Pancreas (tissue), 10 donors: ENCODE data around the gene ZDHHC11. TPM values are rescaled to one million over a fixed set of nuclear protein-coding genes. Genes with fewer than 3 reads are reported as not detected.
A peak's percentile ranks its signal among the peaks of the same experiment; 100 is the strongest.

ENCODE experiments used
- ATAC-seq, 4 donors: fragments of 200-7000 bp; cut with Tn5 transposase; one replicate each; pipeline versions ENCODE4 v1.8.0 to v1.9.1; 2020; ENCODE audit warnings: mild to moderate bottlenecking in 4 of 4, moderate library complexity in 4 of 4
- DNase-seq, 6 donors: peaks; one replicate each; pipeline ENCODE4 v3.0.0-alpha.2; 2020
- FAIRE-seq: peaks from 2 replicates; lab custom pipeline; 2012; peaks lifted over from hg19 to GRCh38; lab: Jason Lieb, UNC
- H3K27ac ChIP-seq, 4 donors: fragments of 200-600 bp; sonication (generic); 1 replicate in 3 of 4; 2 replicates in 1 of 4; pipeline versions ENCODE4 v1.5.0 to v1.8.0; 2020
- H3K27me3 ChIP-seq, 4 donors: fragments of 200-600 bp; one replicate each; pipeline ENCODE4 v1.8.0; 2021
- H3K36me3 ChIP-seq, 3 donors: fragments of 200-600 bp; sonication (generic) in 1 of 3; one replicate each; pipeline versions ENCODE4 v1.5.0 to v1.8.0; 2020 to 2021
- H3K4me1 ChIP-seq, 3 donors: fragments of 200-600 bp; one replicate each; pipeline ENCODE4 v1.8.0; 2021
- H3K4me3 ChIP-seq, 4 donors: fragments of 200-600 bp; sonication (generic) in 2 of 4; one replicate each; pipeline versions ENCODE4 v1.5.0 to v1.8.0; 2020 to 2021
- H3K9me3 ChIP-seq, 4 donors: fragments of 200-600 bp; one replicate each; pipeline ENCODE4 v1.8.0; 2021
- WGBS, 2 donors: extraction: QIAGEN DNeasy Blood & Tissue Kit; methylation state at CpG; one replicate each; pipeline ENCODE4 v1.1.7; 2013; 5-methylcytosine and 5-hydroxymethylcytosine counted together
- intact Hi-C, 3 donors: fragments of 100-400 bp; cut with DNase I; formaldehyde crosslinking; loops; one replicate each; pipeline versions ENCODE4 v1.11.1 to v1.14.2; 2022
- polyA plus RNA-seq, 2 donors: library from polyadenylated mRNA; stranded (reverse); fragments of 200-250 nt; gene quantifications; one replicate each; pipeline ENCODE4 v1.2.3, GENCODE V29; 2013
- total RNA-seq, 6 donors: library from RNA; stranded (reverse); fragmentation: NEBNext Ultra II Directional in 4 of 6; extraction: Animal tissue kit (Norgen Biotek cat#: 25700) in 4 of 6; gene quantifications; one replicate each; pipeline versions ENCODE4 v1.2.1 to v1.2.4, GENCODE V29; 2021 to 2023
- TF ChIP-seq, protein P1 (sequence below), 4 donors: fragments of 200-600 bp; sonication (generic) in 3 of 4; IDR thresholded peaks; one replicate each; pipeline versions ENCODE4 v1.5.0 to v1.8.0; 2021; ENCODE audit warnings: antibody characterized with exemption in 4 of 4
- donor health status: healthy with polysubstance abuse.
- donor health status: DM: no; HTN: no; CAD: no; lungs with moderate emphysema.
- donor health status: DM: no; HTN: no; CAD: no.
- donor health status: control.
- donor health status: control.
- donor health status: Bipolar disorder and iron deficiency.
- donor health status: DM: yes; HTN: yes; CAD: no.
- donor health status: DM: no; HTN: no; CAD: no.
- donor health status: DM: no; HTN: no; CAD: no.
- donor health status: DM: yes; HTN: yes; CAD: no.

ZDHHC11 gene
- total and polyA plus RNA-seq, 8 donors, result 3.6 to 18.1 (median 7.8) TPM

DNA sequence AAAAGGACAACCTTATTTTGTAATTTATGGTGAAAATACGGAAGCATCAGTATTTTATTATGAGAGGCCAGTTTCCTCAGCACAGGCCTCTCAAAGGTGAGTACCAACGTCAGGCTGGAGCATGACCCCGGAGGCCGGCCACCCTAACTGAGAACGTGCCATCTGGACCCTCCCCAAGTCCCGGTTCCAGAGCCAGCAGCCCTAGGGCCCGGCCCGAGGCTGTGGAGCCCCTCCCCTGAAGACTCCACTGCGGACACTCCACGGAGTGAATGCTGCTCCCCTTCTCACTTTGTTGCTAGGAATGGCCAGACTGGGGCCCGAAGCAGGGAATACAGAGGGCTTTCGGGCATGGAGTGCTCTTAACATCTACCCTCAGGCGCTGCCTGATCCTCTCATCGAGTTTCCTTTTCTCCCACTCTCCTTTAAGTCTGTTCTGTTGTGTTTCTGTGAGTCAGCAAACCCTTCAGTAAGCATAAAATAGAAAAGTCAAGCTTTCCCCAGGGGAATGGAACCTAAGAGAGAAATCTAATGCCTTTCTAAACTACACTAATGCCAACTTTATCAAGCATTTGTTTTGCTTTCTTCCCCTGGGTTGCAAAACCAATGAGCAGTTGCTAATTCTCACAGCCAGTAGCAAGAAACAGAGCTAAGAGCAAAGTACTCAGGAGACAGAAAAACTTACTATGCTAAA, 37.3 kb upstream of the ZDHHC11 start:
- no peak overlapping the region for H3K27ac ChIP-seq
- peaks cover 0 to 6% (median 5%) of the 10 kb centered on the region in 3 donors for H3K4me1 ChIP-seq
- intact Hi-C loops, result no loop called here
- H3K9me3 ChIP-seq, result no peaks in the 10 kb centered on the region
- DNase-seq (no peak), FAIRE-seq (no peak), ATAC-seq (no peak)
- peaks cover 4 to 57% (median 11%) of the 10 kb centered on the region in 3 donors for H3K36me3 ChIP-seq
- no peak overlapping the region for H3K4me3 ChIP-seq
- no peaks in the 10 kb centered on the region for H3K27me3 ChIP-seq
- TF ChIP-seq, protein P1, sequence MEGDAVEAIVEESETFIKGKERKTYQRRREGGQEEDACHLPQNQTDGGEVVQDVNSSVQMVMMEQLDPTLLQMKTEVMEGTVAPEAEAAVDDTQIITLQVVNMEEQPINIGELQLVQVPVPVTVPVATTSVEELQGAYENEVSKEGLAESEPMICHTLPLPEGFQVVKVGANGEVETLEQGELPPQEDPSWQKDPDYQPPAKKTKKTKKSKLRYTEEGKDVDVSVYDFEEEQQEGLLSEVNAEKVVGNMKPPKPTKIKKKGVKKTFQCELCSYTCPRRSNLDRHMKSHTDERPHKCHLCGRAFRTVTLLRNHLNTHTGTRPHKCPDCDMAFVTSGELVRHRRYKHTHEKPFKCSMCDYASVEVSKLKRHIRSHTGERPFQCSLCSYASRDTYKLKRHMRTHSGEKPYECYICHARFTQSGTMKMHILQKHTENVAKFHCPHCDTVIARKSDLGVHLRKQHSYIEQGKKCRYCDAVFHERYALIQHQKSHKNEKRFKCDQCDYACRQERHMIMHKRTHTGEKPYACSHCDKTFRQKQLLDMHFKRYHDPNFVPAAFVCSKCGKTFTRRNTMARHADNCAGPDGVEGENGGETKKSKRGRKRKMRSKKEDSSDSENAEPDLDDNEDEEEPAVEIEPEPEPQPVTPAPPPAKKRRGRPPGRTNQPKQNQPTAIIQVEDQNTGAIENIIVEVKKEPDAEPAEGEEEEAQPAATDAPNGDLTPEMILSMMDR (IDR thresholded peaks at IDR 0.05), result no peak
- WGBS, 2 donors, result 85 to 91% methylated on average over 14 of the region's 14 CpGs

DNA sequence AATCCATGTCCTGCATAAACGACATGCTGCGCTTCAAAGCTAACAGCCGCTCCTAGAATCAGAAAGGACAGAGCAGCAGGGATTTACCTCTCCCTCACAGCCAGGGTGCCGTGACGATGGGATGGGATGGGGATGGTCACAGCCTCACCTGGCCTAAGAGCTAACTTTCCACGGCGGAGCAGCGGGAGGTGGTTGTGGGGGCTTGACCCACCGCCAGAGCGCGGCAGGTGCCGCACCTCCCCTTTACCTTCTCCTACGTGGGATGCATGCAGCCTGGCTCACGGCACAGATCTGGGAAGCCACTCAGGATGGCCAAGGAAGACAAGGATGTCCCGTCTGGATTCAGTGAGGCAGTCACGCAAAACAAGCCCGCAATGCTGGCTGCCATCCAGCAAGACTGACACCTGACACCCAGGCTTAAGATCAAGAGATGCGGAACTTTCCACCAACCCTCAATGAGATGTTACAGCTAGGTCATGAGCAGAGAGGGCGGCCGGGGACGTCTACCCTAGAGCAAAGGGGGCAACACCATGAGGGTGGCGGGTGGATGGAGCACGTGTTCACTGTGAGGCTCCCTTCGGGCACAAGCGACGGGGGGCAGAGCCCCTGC, 36.0 kb upstream of the ZDHHC11 start:
- no peaks in the 10 kb centered on the region for H3K9me3 ChIP-seq
- FAIRE-seq, result no peak
- TF ChIP-seq, protein P1 (IDR thresholded peaks at IDR 0.05), result no peak
- H3K36me3 ChIP-seq, result peaks cover 4 to 60% (median 11%) of the 10 kb centered on the region in 3 donors
- no peak overlapping the region for H3K27ac ChIP-seq
- H3K4me3 ChIP-seq, result no peak overlapping the region
- peaks cover 0 to 6% (median 5%) of the 10 kb centered on the region in 3 donors for H3K4me1 ChIP-seq
- no peak for ATAC-seq
- WGBS, 2 donors, result 92 to 93% methylated on average over 26 of the region's 26 CpGs
- no peak for DNase-seq
- no peaks in the 10 kb centered on the region for H3K27me3 ChIP-seq
- intact Hi-C loops, result no loop called here

DNA sequence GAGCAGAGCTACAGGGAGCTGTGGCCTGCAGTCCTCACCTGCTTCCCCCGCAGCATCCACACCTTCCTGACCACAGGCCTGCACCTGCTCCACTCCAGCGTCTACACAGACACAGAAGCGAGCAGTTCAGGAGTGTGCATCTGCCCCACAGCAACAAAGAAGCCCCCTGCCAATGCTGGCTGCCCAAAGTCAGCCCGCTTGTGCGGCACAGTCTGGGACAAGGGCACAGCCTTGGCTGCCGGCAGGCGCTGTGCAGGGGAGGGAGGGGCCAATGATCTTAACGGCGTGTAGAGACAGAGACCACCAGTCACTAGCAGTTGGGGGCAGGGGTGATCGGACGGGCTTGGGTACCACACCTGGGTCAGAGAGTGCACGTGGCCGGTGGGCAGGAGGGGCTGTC, 35.2 kb upstream of the ZDHHC11 start:
- intact Hi-C loops, result no loop called here

DNA sequence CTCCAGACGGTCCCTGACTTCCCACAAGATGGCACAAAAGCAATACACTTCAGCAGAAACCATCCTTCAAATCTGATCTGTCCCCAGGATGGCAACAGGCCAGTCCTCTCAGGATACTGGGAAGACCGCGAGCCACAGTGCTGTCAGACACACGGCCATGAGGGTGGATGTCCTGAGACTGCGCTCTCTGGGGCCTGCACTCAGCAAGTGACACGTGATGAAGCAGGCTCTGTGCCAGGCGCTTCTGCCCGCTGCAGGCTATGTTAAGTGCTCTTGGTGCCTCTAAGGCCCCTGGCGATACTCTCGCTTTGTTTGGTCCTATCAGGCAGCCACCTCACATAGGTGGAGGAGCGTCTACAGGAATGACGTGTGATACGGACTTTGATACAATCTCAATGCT, 34.7 kb upstream of the ZDHHC11 start:
- Histone ChIP-seq H3K36me3 (peaks cover 6 to 67% (median 19%) of the 10 kb centered on the region in 3 donors), H3K4me1 (no peaks in the 10 kb centered on the region), H3K27ac (no peak overlapping the region), H3K27me3 (no peaks in the 10 kb centered on the region), H3K9me3 (no peaks in the 10 kb centered on the region), H3K4me3 (no peak overlapping the region)
- 87% methylated on average over 13 of the region's 13 CpGs for WGBS, 2 donors
- DNase-seq (no peak), FAIRE-seq (no peak), ATAC-seq (no peak)
- TF ChIP-seq, protein P1 (IDR thresholded peaks at IDR 0.05), result no peak
- intact Hi-C loops, result no loop called here

More for the DNA sequence above, 35.2 kb upstream of the ZDHHC11 start:
- Histone ChIP-seq H3K4me3 (no peak overlapping the region), H3K4me1 (no peaks in the 10 kb centered on the region), H3K9me3 (no peaks in the 10 kb centered on the region), H3K36me3 (peaks cover 4 to 67% (median 16%) of the 10 kb centered on the region in 3 donors), H3K27ac (no peak overlapping the region), H3K27me3 (no peaks in the 10 kb centered on the region)
- ATAC-seq (no peak), FAIRE-seq (no peak), DNase-seq (no peak)
- TF ChIP-seq, protein P1 (IDR thresholded peaks at IDR 0.05), result no peak
- WGBS, 2 donors, result 92 to 94% methylated on average over 13 of the region's 13 CpGs

DNA sequence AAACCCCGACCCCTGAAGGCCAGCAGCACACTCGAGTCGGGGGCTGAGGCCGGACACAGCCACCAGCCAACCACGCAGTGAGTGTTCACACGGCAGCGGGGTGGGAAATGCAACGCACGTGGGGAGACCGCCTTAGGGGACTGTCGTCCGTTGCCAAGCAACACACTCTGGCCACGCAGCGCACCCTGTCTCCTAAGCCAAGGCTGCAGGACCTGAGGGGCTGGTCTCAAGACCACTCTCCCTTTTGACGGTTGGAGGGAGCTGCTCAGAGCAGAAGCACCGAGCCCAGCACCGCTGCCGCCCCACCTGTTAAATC, 34.3 kb upstream of the ZDHHC11 start:
- Histone ChIP-seq H3K27ac (no peak overlapping the region), H3K4me1 (no peaks in the 10 kb centered on the region), H3K36me3 (peaks cover 6 to 63% (median 19%) of the 10 kb centered on the region in 3 donors), H3K9me3 (no peaks in the 10 kb centered on the region), H3K27me3 (no peaks in the 10 kb centered on the region), H3K4me3 (no peak overlapping the region)
- intact Hi-C loops, result no loop called here
- peak in 1 of 6 donors; percentile 43 for DNase-seq
- TF ChIP-seq, protein P1 (IDR thresholded peaks at IDR 0.05), result no peak
- no peak for ATAC-seq
- FAIRE-seq, result no peak
- 90 to 92% methylated on average over 18 of the region's 18 CpGs for WGBS, 2 donors
